BLaER1 (cell line): ENCODE results near the gene TRIM47.
"Not testable (repeated sequence)": the region's sequence is repeated elsewhere in the genome, so short reads cannot be mapped to it uniquely, and the experiment has no call there.

Source experiments
- H3K27ac ChIP-seq: shearing (Covaris generic); formaldehyde crosslinking; 2 replicates; pipeline ENCODE4 v1.8.1; 2022
- H3K27me3 ChIP-seq: shearing (Covaris generic); formaldehyde crosslinking; 2 replicates; pipeline ENCODE4 v1.8.1; 2022
- H3K36me3 ChIP-seq: shearing (Covaris generic); formaldehyde crosslinking; 2 replicates; pipeline ENCODE4 v1.8.1; 2022
- H3K4me1 ChIP-seq: shearing (Covaris generic); formaldehyde crosslinking; 2 replicates; pipeline ENCODE4 v1.8.1; 2022
- H3K4me2 ChIP-seq: shearing (Covaris generic); formaldehyde crosslinking; 2 replicates; pipeline ENCODE4 v1.8.1; 2022
- H3K4me3 ChIP-seq: shearing (Covaris generic); formaldehyde crosslinking; 2 replicates; pipeline ENCODE4 v1.8.1; 2022
- H3K9ac ChIP-seq: shearing (Covaris generic); formaldehyde crosslinking; 2 replicates; pipeline ENCODE4 v1.8.1; 2022
- H3K9me3 ChIP-seq: shearing (Covaris generic); formaldehyde crosslinking; 2 replicates; pipeline ENCODE4 v1.8.1; 2022
- H4K20me1 ChIP-seq: shearing (Covaris generic); formaldehyde crosslinking; 2 replicates; pipeline ENCODE4 v1.8.1; 2022
- Cebpa-rat ChIP-seq: shearing (Covaris generic); IDR thresholded peaks from 2 replicates; pipeline ENCODE4 v1.8.1; 2022

Gene TRIM47

GRCh38 chr17:75854881-75855309, 23.5 kb downstream of the TRIM47 start:
- TF ChIP-seq Cebpa-rat = no peak
- Histone ChIP-seq H3K27ac (peak overlapping the region; percentile 64), H3K4me2 (peak overlapping the region; percentile 95), H3K9ac (peak overlapping the region; percentile 80), H3K36me3 (peaks cover 31% of the 10 kb centered on the region), H3K4me1 (peaks cover 45% of the 10 kb centered on the region), H3K27me3 (no peaks in the 10 kb centered on the region), H3K4me3 (peak overlapping the region; percentile 88), H4K20me1 (peaks cover 13% of the 10 kb centered on the region; the same call in 1 of the 2 replicates), H3K9me3 (no peaks in the 10 kb centered on the region)

DNA sequence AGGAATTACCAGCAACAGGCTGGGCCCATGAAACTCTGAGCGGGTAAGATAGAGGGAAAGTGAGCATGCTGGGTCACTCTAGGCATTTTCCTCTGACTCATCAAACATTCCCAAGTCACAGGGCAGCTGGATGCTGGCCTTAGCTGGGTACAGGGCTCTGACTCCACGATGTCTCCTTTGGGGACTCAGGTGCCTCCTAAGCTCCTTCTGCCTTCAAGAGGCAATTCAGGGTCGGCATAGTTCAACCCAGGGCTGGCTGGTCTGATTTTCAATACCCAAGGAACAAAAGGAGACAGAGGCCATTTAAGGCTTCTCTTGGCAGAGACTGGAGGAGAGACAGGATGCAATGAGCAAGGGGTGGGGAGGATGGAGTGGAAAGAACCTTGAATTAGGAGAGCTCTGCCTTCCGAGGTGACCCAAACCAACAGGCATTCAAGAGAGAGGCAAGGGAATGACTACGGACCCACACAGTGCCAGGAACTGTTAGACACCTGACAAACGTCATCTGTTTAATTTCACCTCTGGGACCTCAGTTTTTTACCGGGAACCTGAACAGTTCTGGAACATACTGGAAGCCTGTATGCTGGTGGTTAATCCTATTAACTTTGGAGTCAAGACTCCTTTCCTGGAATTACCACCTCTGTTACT, 24.2 kb downstream of the TRIM47 start:
- peak overlapping the region; percentile 80 for H3K9ac ChIP-seq
- H3K4me1 ChIP-seq = peaks cover 47% of the 10 kb centered on the region
- no peak for TF ChIP-seq Cebpa-rat
- peak overlapping the region; percentile 95 for H3K4me2 ChIP-seq
- H3K4me3 ChIP-seq = peak overlapping the region; percentile 88
- peak overlapping the region; percentile 64 for H3K27ac ChIP-seq
- no peaks in the 10 kb centered on the region for H3K9me3 ChIP-seq
- peaks cover 38% of the 10 kb centered on the region for H3K36me3 ChIP-seq
- peaks cover 13% of the 10 kb centered on the region; the same call in 1 of the 2 replicates for H4K20me1 ChIP-seq
- H3K27me3 ChIP-seq = no peaks in the 10 kb centered on the region

DNA sequence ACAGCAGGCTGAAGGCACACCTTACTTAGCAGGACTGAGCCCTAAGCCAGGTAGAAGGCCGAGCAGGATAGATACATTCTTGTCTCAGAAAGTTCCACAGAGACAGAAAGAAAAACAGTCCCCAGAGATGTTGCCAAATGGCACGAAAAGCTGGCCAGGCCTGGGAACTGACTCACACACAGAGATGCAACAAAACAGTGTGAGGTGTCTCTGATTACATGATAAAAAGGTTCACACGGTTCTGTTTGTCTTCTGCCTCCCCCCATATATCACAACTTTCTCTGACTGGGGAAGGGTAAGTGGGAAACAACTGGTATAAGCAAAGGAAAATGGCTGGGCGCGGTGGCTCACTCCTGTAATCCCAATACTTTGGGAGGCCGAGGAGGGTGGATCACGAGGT, 24.9 kb downstream of the TRIM47 start:
- Histone ChIP-seq H3K4me3 (no peak overlapping the region), H4K20me1 (peaks cover 13% of the 10 kb centered on the region; the same call in 1 of the 2 replicates), H3K27ac (no peak overlapping the region), H3K9ac (peak overlapping the region; percentile 80; the same call in 1 of the 2 replicates), H3K36me3 (peaks cover 46% of the 10 kb centered on the region), H3K4me2 (peak overlapping the region; percentile 95), H3K9me3 (no peaks in the 10 kb centered on the region), H3K4me1 (peaks cover 46% of the 10 kb centered on the region), H3K27me3 (no peaks in the 10 kb centered on the region)
- TF ChIP-seq Cebpa-rat = no peak

DNA sequence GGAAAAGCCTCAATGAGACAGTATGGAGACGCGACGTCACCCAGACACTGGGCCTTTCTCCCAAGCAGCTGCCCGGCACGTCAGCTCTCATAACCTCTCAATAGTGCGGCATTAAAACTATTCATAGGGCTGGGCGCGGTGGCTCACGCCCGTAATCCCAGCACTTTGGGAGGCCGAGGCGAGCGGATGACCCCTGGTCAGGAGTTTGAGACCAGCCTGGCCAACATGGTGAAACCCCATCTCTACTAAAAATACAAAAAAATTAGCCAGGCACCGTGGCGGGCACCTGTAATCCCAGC, 26.7 kb downstream of the TRIM47 start:
- not testable (repeated sequence) for H3K9ac ChIP-seq, H3K9me3 ChIP-seq, H3K27me3 ChIP-seq, H3K4me2 ChIP-seq, H3K27ac ChIP-seq, H3K4me3 ChIP-seq
- Histone ChIP-seq H3K36me3 (peaks cover 64% of the 10 kb centered on the region), H4K20me1 (peaks cover 13% of the 10 kb centered on the region; the same call in 1 of the 2 replicates), H3K4me1 (peaks cover 50% of the 10 kb centered on the region)

- H3K9me3 ChIP-seq = no peaks in the 10 kb centered on the region
- peaks cover 69% of the 10 kb centered on the region for H3K36me3 ChIP-seq
- H3K27ac ChIP-seq = no peak overlapping the region
- no peaks in the 10 kb centered on the region for H3K27me3 ChIP-seq
- no peak overlapping the region for H3K9ac ChIP-seq
- H4K20me1 ChIP-seq = peaks cover 13% of the 10 kb centered on the region; the same call in 1 of the 2 replicates
- H3K4me2 ChIP-seq = no peak overlapping the region
- H3K4me1 ChIP-seq = peaks cover 50% of the 10 kb centered on the region
- no peak for TF ChIP-seq Cebpa-rat
- no peak overlapping the region for H3K4me3 ChIP-seq
These were observed 27.3 kb downstream of the TRIM47 start for GRCh38 chr17:75850928-75851692.

- Histone ChIP-seq H3K36me3 (peaks cover 73% of the 10 kb centered on the region), H3K9ac (no peak overlapping the region), H3K27ac (no peak overlapping the region), H3K4me2 (no peak overlapping the region), H3K4me3 (no peak overlapping the region), H3K4me1 (peaks cover 63% of the 10 kb centered on the region), H4K20me1 (peaks cover 13% of the 10 kb centered on the region; the same call in 1 of the 2 replicates), H3K9me3 (no peaks in the 10 kb centered on the region), H3K27me3 (no peaks in the 10 kb centered on the region)
- TF ChIP-seq Cebpa-rat = no peak
These were observed 28.7 kb downstream of the TRIM47 start for GRCh38 chr17:75849724-75850123.

DNA sequence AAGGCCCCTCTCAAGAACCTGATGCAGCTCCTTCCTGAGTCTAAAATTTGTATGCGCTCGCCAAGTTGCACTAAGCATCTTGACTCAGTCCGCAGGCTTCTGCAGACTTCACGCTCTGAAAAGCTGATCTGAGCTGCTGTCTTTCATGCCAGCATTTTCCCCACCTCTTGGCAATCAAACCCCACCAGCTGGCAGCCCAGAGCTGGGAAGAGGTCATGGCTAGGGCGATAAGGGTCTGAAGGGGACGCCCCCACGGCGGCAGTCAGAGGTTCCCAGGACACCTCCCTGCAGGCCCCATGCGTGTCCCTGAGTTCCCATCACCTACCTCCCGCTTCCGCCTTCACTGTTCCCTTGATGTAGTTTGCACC, 29.1 kb downstream of the TRIM47 start:
- peaks cover 73% of the 10 kb centered on the region for H3K36me3 ChIP-seq
- H4K20me1 ChIP-seq = peaks cover 9% of the 10 kb centered on the region; the same call in 1 of the 2 replicates
- no peaks in the 10 kb centered on the region for H3K9me3 ChIP-seq
- no peak overlapping the region; the same call in 1 of the 2 replicates for H3K27ac ChIP-seq
- H3K4me1 ChIP-seq = peaks cover 61% of the 10 kb centered on the region
- TF ChIP-seq Cebpa-rat = no peak
- no peak overlapping the region for H3K4me3 ChIP-seq
- no peak overlapping the region for H3K4me2 ChIP-seq
- H3K27me3 ChIP-seq = no peaks in the 10 kb centered on the region
- no peak overlapping the region for H3K9ac ChIP-seq

- Histone ChIP-seq H3K36me3 (peaks cover 73% of the 10 kb centered on the region), H3K27me3 (no peaks in the 10 kb centered on the region), H3K9me3 (no peaks in the 10 kb centered on the region), H3K9ac (no peak overlapping the region), H3K4me2 (no peak overlapping the region), H3K27ac (peak overlapping the region; percentile 58), H3K4me1 (peaks cover 61% of the 10 kb centered on the region), H3K4me3 (no peak overlapping the region), H4K20me1 (peaks cover 3% of the 10 kb centered on the region; the same call in 1 of the 2 replicates)
- no peak for TF ChIP-seq Cebpa-rat
These were observed 29.7 kb downstream of the TRIM47 start for GRCh38 chr17:75848523-75849278.

- TF ChIP-seq Cebpa-rat = no peak
- Histone ChIP-seq H3K4me1 (peaks cover 60% of the 10 kb centered on the region), H3K9me3 (no peaks in the 10 kb centered on the region), H3K9ac (0 out of 2 replicates have a peak overlapping the region, but pooled peaks have one; percentile 81), H3K4me3 (no peak overlapping the region), H3K4me2 (peak overlapping the region; percentile 97), H3K27me3 (no peaks in the 10 kb centered on the region), H4K20me1 (no peaks in the 10 kb centered on the region), H3K27ac (peak overlapping the region; percentile 95), H3K36me3 (peaks cover 68% of the 10 kb centered on the region)
These were observed 30.5 kb downstream of the TRIM47 start for GRCh38 chr17:75847614-75848522.
